Activated CD4-positive, CD25-positive, alpha-beta regulatory T cell treated with anti-CD3 and anti-CD28 coated beads, Interleukin-2, amount 50 U/mL, for 24 hours (primary cell): ENCODE measurements around the gene HOXA9.

Experiments
- ATAC-seq, 2 donors: fragments of 150-1000 bp; cut with Tn5 transposase; one replicate each; pipeline ENCODE4 v1.10.0; 2021; ENCODE audit warnings: mild to moderate bottlenecking in 1 of 2, moderate library complexity in 1 of 2

Gene HOXA9

GRCh38 chr7:27175626-27176523 lies 10.5 kb upstream of the HOXA9 start:
- no peak for ATAC-seq

- ATAC-seq = no peak
Measured at GRCh38 chr7:27174874-27175625, 9.7 kb upstream of the HOXA9 start.

- ATAC-seq = peak in 1 of 2 donors; percentile 24
Measured at GRCh38 chr7:27173956-27174873, 8.9 kb upstream of the HOXA9 start, which contains the start of gene HOXA10. Gene HOXA10 (minus strand): TSS chr7:27174320. CDS start chr7:27174306, 14 bp downstream.

- ATAC-seq = peak; percentile 55 to 65
Measured at GRCh38 chr7:27173511-27173955, 8.2 kb upstream of the HOXA9 start.

- peak in 1 of 2 donors; percentile 10 for ATAC-seq
Measured at GRCh38 chr7:27172823-27173510, 7.6 kb upstream of the HOXA9 start.

- ATAC-seq = no peak
Measured at GRCh38 chr7:27172315-27172774, 7.0 kb upstream of the HOXA9 start.

GRCh38 chr7:27171637-27172314 lies 6.4 kb upstream of the HOXA9 start:
- no peak for ATAC-seq

- no peak for ATAC-seq
Measured at GRCh38 chr7:27171325-27171636, 5.9 kb upstream of the HOXA9 start.

- ATAC-seq = no peak
Measured at GRCh38 chr7:27170426-27171324, 5.3 kb upstream of the HOXA9 start.

GRCh38 chr7:27169658-27170425 lies 4.5 kb upstream of the HOXA9 start:
- no peak for ATAC-seq

- ATAC-seq = no peak
Measured at GRCh38 chr7:27168265-27168947, 3.1 kb upstream of the HOXA9 start.

GRCh38 chr7:27167916-27168264 lies 2.6 kb upstream of the HOXA9 start:
- no peak for ATAC-seq

- no peak for ATAC-seq
Measured at GRCh38 chr7:27166531-27167505, 1.5 kb upstream of the HOXA9 start.

GRCh38 chr7:27165996-27166530 lies 726 bp upstream of the HOXA9 start:
- ATAC-seq = no peak

GRCh38 chr7:27164367-27165088 lies 809 bp downstream of the HOXA9 start:
- ATAC-seq = no peak

GRCh38 chr7:27164045-27164366 lies 1.3 kb downstream of the HOXA9 start:
- ATAC-seq = no peak
